H1 (cell line): ENCODE data around the gene PBX1.

Source experiments
- EP300 ChIP-seq, 2 experiments: IDR thresholded peaks; 1 replicate in 1 of 2; 2 replicates in 1 of 2; pipeline ENCODE4 v1.6.1; 2011 to 2012; ENCODE audit warnings: low read depth in 2 of 2, low read length in 2 of 2, mild to moderate bottlenecking in 2 of 2, borderline replicate concordance in 1 of 2, inconsistent platforms in 1 of 2, moderate library complexity in 1 of 2
- SRF ChIP-seq: IDR thresholded peaks from 2 replicates; pipeline ENCODE4 v1.6.1; 2011; ENCODE audit warnings: mild to moderate bottlenecking, low read depth, low read length, moderate library complexity

- TF ChIP-seq EP300 (IDR thresholded peaks at IDR 0.05; ENCODE audit: borderline replicate concordance in 1 of 2, low read depth in 2 of 2, low read length in 2 of 2) (no peak), SRF (no peak)
Observed at GRCh38 chr1:164765992-164766720, 207.2 kb downstream of the PBX1 start.
